ENCODE data around the gene SLC30A3.

- no peak for TF ChIP-seq CTCF (IDR thresholded peaks at IDR 0.05; ENCODE audit: insufficient read depth, low read depth, low read length)
- TF ChIP-seq EZH2 (IDR thresholded peaks at IDR 0.05; ENCODE audit: insufficient read depth, low read length), result no peak
Measured at GRCh38 chr2:27271631-27272340, 8.9 kb upstream of the SLC30A3 start.
